H1 (cell line): ENCODE results near the gene GRIFIN. TPM values are rescaled to one million over a fixed set of nuclear protein-coding genes. Genes with fewer than 3 reads are reported as not detected.

Source experiments
- CBX8 ChIP-seq: fragments of 300-800, 300-1000 bp; sonication (generic); IDR thresholded peaks from 2 replicates; pipeline ENCODE4 v1.7.1; 2016; ENCODE audit warnings: low read depth, low read length, borderline replicate concordance
- FOSL1 ChIP-seq: IDR thresholded peaks from 2 replicates; pipeline ENCODE4 v1.6.1; 2011; ENCODE audit warnings: mild to moderate bottlenecking, low read depth, low read length, moderate library complexity; ENCODE audit not compliant: insufficient read depth
- HDAC6 ChIP-seq: IDR thresholded peaks from one replicate; pipeline ENCODE4 v1.7.1; 2012; ENCODE audit warnings: low read depth, mild to moderate bottlenecking, inconsistent platforms, low read length, moderate library complexity
- RNF2 ChIP-seq: fragments of 200-900, 300-1000 bp; sonication (generic); IDR thresholded peaks from 2 replicates; pipeline ENCODE4 v1.7.1; 2016; ENCODE audit warnings: borderline replicate concordance, low read depth, mild to moderate bottlenecking, antibody characterized with exemption, low read length; ENCODE audit not compliant: poor library complexity, severe bottlenecking; ENCODE audit errors: missing control alignments
- SIRT6 ChIP-seq: IDR thresholded peaks from one replicate; pipeline ENCODE4 v1.7.1; 2012; ENCODE audit warnings: low read length, inconsistent platforms
- SUZ12 ChIP-seq: fragments of 200-600 bp; sonication (generic); IDR thresholded peaks from 2 replicates; pipeline ENCODE4 v1.6.1; 2012; ENCODE audit warnings: mild to moderate bottlenecking, inconsistent platforms, low read length, moderate library complexity, mixed read lengths
- TAF7 ChIP-seq: optimal IDR thresholded peaks from 2 replicates; pipeline ENCODE3; 2011; ENCODE audit warnings: low read depth, mild to moderate bottlenecking, inconsistent platforms, low read length, moderate library complexity, borderline replicate concordance
- TBP ChIP-seq: IDR thresholded peaks from 2 replicates; pipeline ENCODE4 v1.6.1; 2011; ENCODE audit warnings: low read depth, low read length, improper control_type of control experiment
- polyA plus RNA-seq, 7 experiments: library from polyadenylated mRNA; depleted of rRNA in 3 of 7; stranded (reverse) in 5 of 7; unstranded in 2 of 7; fragments of >200 nt in 5 of 7; fragments of 200-250 nt in 2 of 7; gene quantifications; 1 replicate in 5 of 7; 2 replicates in 1 of 7; 4 replicates in 1 of 7; pipeline versions ENCODE4 v1.2.1 to v1.2.3, GENCODE V29; 2011 to 2013; ENCODE audit warnings: missing spikeins in 2 of 7, mixed read lengths in 2 of 7
- total RNA-seq: library from RNA; stranded (reverse); fragmentation: NEBNext Ultra II Directional; extraction: Animal tissue kit (Norgen Biotek cat#: 25700); gene quantifications from 2 replicates; pipeline ENCODE4 v1.2.1, GENCODE V29; 2021
- TF ChIP-seq, protein P1 (sequence below), 3 experiments: IDR thresholded peaks; 1 replicate in 2 of 3; 2 replicates in 1 of 3; pipeline versions ENCODE4 v1.5.1 to v1.6.1; 2011; ENCODE audit warnings: low read length in 3 of 3, mild to moderate bottlenecking in 3 of 3, inconsistent platforms in 2 of 3, low read depth in 1 of 3, moderate library complexity in 1 of 3; ENCODE audit not compliant: insufficient read depth in 1 of 3; ENCODE audit errors: control extremely low read depth in 1 of 3

Gene GRIFIN
- total and polyA plus RNA-seq, 2 of the 8 experiments (the other 6 are each of a cell fraction or from before 2014, with no cell fraction given) = not detected

DNA sequence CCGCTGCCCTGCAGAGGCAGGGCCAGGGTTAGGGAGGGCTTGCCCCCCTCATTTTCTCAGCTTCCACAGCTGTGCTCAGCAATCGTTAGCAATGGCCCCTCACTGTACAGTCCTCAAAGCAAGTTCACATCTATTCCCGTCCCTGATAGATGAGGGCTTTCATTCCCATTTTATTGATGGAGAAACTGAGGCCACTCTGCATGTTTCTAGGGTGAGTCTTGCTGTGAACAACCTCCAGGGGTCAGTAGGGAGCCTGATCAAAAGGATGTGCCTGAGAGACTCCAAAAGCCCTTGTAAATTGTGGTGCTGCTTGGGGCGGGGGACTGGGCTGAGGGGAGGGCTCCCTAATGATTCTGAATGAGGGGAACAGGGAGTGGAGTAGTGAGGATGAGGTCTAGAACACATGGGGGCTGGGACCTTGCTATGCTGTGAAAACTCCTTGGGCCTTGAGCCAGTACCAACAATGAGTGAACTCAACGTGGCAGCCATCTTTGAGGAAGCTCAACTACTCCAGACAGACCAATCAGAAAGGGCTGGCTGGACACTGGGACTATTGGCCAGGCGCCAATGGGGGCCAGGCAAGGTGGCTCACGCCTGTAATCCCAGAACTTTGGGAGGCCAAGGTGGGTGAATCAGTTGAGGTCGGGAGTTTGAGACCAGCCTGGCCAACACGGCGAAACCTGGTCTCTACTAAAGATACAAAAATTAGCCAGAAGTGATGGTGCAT, 6.7 kb upstream of the GRIFIN start (continued):
- TF ChIP-seq CBX8 (no peak), TAF7 (no peak), SUZ12 (no peak), TBP (no peak), SIRT6 (no peak), FOSL1 (no peak), HDAC6 (no peak), RNF2 (no peak)
- TF ChIP-seq, protein P1, sequence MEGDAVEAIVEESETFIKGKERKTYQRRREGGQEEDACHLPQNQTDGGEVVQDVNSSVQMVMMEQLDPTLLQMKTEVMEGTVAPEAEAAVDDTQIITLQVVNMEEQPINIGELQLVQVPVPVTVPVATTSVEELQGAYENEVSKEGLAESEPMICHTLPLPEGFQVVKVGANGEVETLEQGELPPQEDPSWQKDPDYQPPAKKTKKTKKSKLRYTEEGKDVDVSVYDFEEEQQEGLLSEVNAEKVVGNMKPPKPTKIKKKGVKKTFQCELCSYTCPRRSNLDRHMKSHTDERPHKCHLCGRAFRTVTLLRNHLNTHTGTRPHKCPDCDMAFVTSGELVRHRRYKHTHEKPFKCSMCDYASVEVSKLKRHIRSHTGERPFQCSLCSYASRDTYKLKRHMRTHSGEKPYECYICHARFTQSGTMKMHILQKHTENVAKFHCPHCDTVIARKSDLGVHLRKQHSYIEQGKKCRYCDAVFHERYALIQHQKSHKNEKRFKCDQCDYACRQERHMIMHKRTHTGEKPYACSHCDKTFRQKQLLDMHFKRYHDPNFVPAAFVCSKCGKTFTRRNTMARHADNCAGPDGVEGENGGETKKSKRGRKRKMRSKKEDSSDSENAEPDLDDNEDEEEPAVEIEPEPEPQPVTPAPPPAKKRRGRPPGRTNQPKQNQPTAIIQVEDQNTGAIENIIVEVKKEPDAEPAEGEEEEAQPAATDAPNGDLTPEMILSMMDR (IDR thresholded peaks at IDR 0.05; ENCODE audit: control extremely low read depth in 1 of 3, insufficient read depth in 1 of 3, low read depth in 1 of 3, low read length in 3 of 3) = peak in 1 of 3 experiments; percentile 40; a peak in 1 of 4 replicates
